ENCODE data around the gene PAPSS2.

- no peak for TF ChIP-seq CTCF (IDR thresholded peaks at IDR 0.05; ENCODE audit: insufficient read depth, low read length, poor library complexity, severe bottlenecking)
- no peak for TF ChIP-seq EZH2phosphoT487 (conservative IDR thresholded peaks at IDR 0.05; ENCODE audit: low read length)
Measured at GRCh38 chr10:87739703-87740102, 80.0 kb downstream of the PAPSS2 start.

All from SU-DHL-6 (cell line).